Stimulated activated CD4-positive, alpha-beta T cell treated with anti-CD3 and anti-CD28 coated beads, Interleukin-2, amount 100 ng/mL, for 24 hours (primary cell): ENCODE results near the gene PYGB.

ENCODE experiments used
- DNase-seq, 2 donors: peaks; one replicate each; pipeline ENCODE4 v3.0.0-alpha.2; 2020

Gene PYGB

DNA sequence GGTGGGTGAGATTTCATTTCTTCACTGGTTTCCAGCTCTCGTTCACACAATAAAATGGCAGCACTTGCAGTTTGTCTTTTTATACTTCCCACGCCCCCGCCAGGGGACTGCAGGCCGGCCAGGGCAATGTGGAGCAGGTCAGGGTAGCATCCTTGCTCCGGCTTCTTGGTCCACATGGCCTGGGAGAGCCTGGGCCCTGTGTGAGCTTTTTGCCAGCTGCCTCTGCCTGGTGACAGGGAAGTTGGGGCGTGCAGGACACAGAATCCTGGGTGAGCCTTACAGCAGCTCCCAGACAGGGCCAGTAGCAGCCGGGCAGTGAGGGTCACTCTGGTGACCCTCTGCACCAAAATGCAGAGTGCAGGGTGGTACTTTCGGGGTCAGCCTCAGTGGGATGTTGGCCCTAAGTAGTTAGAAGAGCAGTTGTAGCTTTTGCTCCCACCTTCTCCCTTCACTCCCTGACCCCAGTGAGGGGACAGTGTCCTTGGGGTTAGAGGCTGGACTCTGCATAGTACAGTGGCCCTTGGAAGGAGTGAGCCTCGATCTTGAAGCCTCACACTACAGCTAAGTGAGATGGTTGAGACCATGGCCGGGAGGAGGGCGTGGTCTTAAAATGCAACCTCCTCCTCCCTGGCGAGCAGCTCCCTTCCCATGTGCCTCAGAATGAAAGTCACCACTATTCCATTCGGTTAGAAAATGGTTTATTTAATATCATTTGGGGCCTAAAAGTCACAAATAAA, 23.8 kb downstream of the PYGB start:
- DNase-seq = no peak

- no peak for DNase-seq
Measured at GRCh38 chr20:25272223-25273000, 24.5 kb downstream of the PYGB start.

- no peak for DNase-seq
Measured at GRCh38 chr20:25273046-25273445, 25.2 kb downstream of the PYGB start.

DNA sequence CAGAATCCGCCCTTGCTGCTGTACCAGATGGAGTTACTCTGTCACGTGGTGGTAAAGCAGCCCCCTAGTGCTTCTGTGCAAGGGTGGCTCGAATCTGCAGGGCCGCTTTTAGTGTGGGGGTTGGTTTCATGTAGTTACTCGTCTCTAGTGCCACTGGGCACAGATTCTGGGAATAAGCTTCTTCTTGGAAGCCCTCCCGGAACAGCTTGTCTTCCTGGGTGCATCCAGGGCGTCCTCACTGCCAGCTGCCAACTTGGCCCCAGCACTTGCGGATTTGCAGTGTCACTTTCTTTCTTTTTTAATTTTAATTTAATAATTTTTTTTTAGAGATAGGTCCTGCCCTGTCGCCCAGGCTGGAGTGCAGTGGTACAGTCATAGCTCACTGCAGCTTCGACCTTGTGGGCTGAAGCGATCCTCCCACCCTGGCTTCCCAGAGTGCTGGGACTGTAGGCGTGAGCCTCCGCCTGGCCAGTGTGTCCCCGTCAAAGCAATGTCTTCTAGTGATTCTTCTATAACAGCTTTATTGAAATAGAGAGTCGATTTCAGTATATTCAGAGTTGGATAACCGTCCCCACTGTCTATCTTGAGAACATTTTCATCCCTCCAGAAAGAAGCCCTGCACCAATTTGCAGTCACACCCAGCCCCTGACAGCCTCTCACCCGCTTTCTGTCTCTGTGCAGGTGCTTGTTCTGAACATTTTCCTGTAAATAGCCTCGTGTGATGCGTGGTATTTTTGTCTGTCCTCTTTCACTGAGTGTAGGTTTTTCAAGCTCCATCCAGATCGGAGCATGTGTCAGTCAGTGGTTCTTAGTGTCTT, 25.9 kb downstream of the PYGB start:
- DNase-seq = no peak

- no peak for DNase-seq
Measured at GRCh38 chr20:25274481-25274880, 26.6 kb downstream of the PYGB start.

DNA sequence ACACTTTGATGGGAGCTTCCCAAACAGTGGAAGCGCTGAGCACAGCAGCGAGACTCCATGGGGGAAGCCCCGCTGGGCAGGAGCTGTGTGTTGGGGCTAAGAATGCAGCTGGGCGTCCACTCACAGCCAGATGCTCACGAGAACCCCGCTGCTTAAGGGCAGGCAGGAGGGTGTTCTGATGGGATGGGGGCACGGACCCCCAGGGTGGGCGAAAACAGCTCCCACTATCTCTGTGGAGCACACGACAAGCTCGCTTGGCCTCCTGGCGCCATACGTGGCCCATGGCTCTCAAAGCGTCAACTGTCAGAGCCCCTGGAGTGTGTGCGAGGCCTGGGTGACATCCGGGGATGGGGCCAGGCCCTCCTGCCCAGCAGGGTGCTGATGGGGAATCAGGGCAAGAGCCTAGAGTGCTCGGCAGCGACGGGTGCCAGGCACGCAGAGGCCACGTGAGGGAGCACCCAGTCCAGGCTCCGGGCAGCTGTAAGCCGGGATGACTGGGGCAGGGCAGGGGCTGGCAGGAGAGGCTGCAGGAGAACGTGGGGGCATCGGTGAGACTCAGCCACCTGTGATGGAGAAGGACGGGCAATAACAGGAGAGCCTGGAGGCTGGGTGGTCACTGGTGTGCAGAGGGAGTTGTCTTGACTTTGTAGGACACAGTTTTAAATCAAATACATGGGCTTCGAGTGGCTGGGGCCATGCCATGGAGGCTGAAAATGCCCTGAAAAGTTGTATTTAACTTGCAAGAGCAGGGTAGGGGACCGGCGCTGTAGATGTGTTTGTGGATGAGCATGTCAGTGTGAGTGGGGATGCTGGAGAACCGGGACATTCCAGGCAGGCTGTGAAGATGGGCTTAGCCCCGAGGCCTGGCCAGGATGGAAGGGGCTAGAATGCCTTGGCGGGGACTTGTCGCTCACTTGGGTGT, 27.3 kb downstream of the PYGB start:
- no peak for DNase-seq

- DNase-seq = no peak
Measured at GRCh38 chr20:25275813-25276532, 28.1 kb downstream of the PYGB start.

DNA sequence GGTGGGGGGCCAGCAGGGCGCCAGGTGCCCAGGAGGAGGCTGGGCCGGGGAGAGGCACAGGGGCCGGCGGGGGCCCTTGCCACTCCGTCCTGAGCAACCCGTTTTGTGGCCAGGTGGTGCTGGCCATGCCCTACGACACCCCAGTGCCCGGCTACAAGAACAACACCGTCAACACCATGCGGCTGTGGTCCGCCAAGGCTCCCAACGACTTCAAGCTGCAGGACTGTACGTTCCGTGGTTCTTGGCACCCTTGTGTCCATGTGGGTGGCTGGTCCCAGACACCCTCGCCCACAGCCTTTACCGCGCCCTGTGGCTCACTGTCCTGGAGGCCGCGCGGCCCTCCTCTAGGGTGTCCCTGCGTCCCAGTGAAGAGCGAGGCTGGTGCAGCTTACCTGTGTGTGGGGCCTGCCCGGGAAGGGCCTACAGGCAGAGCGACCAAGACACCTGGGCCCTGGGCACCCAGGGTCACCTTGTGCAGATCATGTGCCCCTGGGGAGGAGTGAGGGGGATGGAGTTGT, 28.7 kb downstream of the PYGB start:
- no peak for DNase-seq

DNA sequence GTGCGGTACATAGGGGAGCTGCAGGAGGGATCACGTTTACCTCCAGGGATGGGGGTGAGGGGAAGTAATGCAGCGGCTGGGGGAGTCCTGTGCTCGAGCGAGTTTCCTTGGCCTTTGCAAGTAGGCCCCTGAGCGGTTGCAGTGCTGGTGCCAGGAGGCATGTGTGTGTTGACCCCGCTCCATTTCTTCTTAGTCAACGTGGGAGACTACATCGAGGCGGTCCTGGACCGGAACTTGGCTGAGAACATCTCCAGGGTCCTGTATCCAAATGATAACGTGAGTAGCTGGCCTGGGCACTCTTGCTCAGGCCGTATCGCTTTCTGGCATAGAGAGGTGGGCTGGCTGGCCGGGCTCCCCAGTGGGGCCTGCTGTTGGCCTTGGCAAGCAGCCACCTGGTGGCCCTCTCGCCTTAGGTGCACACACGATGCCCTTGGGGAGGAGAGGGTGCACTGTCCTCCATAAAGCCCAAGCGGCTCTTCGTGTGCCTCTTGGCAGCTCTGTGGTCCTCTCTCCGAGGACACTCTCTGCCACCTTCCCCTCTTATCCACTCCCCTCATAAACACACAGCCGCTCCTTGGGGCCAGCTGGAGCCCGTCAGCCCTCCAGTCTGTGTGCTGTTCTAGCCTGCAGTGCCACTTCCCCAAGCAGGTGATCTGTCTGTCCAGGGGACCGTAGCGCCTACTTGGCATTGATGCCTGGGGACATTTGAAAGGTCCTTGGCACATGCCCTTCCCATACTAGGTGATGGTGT, 29.3 kb downstream of the PYGB start:
- no peak for DNase-seq

- no peak for DNase-seq
Measured at GRCh38 chr20:25277941-25278521, 30.1 kb downstream of the PYGB start.

- DNase-seq = no peak
Measured at GRCh38 chr20:25278636-25279361, 30.9 kb downstream of the PYGB start.

GRCh38 chr20:25279403-25279802, 31.5 kb downstream of the PYGB start:
- no peak for DNase-seq

DNA sequence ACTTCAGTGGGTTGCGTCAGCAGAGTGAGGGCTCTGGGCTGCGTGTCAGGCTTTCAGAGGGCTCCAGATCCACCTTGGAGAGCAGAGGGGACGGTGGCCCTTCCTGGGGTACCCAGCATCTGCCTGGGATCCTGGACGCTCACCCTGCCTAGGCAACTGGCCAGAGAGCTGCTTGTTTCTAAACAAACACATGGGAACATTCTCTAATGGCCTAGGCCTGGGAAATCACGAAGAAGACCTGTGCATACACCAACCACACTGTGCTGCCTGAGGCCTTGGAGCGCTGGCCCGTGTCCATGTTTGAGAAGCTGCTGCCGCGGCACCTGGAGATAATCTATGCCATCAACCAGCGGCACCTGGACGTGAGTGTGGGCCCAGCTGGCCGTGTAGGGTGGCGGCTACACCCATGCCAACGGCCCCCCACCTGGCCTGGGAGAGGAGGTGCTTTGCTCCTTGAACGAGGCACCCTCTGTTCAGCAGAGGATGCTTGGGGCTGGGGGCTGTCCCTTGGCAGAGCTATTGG, 32.2 kb downstream of the PYGB start:
- DNase-seq = no peak

DNA sequence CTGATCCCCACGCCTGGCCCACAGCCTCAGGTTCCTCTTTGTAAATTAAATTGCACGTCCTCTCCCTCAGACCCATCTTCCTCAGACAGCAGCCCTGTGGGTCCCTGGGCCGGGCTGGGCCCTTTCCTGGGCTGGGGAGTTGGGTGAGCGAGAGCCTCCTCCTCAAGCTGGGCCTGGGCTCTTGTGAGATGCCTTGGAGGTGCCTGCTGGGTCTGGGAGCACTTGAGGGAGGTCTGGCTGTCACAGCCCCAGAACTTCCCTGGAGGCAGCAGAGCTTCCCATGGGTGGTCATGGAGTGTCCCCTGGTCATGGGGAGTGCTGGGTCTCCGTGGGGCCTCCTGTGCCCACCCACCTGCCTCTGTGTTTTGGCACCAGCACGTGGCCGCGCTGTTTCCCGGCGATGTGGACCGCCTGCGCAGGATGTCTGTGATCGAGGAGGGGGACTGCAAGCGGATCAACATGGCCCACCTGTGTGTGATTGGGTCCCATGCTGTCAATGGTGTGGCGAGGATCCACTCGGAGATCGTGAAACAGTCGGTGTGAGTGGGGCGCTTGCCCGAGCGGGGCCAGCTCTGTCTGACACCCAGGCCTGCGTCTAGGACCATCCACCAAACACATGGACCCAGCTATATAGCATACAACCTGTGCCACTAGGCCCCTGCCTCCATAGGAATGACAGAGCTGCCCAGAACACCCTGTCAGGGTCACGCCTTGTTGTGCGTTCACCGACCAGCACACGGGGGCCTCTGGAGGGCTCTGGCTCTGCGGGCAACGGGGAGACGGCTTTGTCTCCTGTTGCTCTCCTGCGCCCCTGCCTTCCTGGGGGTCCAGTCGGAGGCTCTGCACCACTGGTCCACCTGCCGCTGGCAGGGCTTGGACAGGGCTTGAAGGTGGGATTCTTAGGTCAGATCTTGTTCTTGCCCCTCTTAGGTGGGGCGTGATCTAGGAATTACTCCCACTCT, 33.0 kb downstream of the PYGB start:
- no peak for DNase-seq

GRCh38 chr20:25281541-25281991, 33.7 kb downstream of the PYGB start:
- DNase-seq = no peak

DNA sequence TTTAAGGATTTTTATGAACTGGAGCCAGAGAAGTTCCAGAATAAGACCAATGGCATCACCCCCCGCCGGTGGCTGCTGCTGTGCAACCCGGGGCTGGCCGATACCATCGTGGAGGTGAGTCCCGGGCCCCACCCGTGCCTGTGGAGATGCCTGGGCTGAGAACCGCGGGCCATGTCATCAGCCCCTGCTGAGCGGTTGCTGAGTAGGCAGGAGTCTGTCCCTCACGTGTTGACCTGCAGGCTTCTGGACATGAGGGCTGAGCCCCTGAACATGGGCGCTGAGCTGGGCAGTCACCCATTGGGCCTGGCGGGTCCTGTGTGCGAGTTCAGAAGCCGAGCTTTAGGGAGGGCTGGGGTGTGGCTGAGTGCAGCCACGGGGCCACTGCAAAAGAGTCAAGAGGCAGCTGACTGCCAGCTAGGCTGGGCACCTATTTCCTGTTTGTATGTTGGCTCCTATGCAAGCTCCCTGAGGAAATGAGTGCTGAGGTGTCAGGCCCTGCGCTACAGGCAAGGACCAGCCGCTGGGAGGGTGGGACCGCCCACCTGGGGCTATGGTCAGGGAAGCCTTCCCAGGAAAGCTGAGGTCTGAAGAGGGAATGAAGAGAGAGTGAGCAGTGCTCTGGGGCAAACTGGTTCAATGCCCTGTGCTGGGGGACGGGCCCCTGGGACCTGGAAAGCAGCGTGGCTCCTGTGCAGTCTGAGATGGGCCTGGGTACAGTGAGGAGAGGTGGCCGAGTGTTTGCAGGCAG, 34.3 kb downstream of the PYGB start:
- no peak for DNase-seq

DNA sequence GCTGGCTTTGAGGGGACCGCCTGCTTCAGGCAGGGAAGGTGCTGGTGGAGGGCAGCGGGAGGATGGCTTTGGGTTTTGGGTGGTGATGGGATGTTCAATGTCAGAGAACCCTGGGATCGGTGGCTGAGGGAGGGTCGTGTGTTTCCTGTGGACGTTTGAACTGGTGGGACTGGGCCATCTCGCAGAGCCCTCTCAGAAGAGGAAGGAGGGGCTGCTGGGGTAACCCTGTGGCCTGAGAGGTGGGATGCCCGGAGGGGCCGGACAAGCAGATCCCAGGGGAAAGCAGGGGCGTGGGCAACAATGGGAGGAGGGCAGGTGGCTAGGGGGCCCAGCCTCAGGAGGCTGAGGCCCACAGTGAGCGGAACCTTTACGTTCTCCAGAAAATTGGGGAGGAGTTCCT, 34.9 kb downstream of the PYGB start:
- no peak for DNase-seq
